ENCODE measurements around the gene DGKI. TPM values are rescaled to one million over a fixed set of nuclear protein-coding genes. Genes with fewer than 3 reads are reported as not detected.
"Not testable (repeated sequence)": the region's sequence is repeated elsewhere in the genome, so short reads cannot be mapped to it uniquely, and the experiment has no call there.

DGKI gene
- total RNA-seq, 1 experiment from 2014 or later: 0.15 TPM

DNA sequence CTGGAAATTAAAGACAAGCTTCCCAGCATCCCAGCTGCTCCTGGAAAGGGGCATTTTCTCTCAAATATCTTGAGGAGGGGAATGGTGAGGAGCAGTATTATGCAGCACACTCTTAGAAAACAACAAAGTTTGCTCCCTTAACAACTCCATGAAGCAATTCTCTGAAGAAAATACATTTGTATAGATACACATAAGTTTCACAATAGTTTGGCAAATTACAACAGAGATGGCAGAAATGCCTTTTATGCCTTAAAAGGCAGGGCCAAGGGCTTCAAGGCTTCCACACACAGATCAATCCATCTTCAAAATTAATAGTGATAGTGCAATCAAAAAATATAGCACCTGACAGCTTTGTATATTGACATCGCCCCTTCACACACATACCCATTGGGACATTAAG is 12.2 kb downstream of the DGKI start:
- Histone ChIP-seq H3K4me2 (ENCODE audit: low read length) (no peak overlapping the region), H3K36me3 (ENCODE audit: control insufficient read depth in 1 of 2, insufficient read depth in 2 of 2, low read length in 2 of 2) (no peaks in the 10 kb centered on the region), H3K9ac (ENCODE audit: low read length) (no peak overlapping the region), H3K27ac (ENCODE audit: low read depth, low read length) (no peak overlapping the region), H3K27me3 (ENCODE audit: insufficient read depth, low read length) (no peaks in the 10 kb centered on the region), H3K4me3 (replicated peaks in 1 of 2; ENCODE audit: low read depth in 1 of 2, low read length in 2 of 2) (no peak overlapping the region), H3K9me3 (ENCODE audit: control insufficient read depth in 1 of 2, insufficient read depth in 1 of 2, low read depth in 1 of 2, low read length in 2 of 2) (no peaks in the 10 kb centered on the region), H3K9me2 (ENCODE audit: insufficient read depth) (no peaks in the 10 kb centered on the region), H2AFZ (ENCODE audit: low read depth, low read length, poor library complexity, severe bottlenecking) (no peak overlapping the region), H3K4me1 (ENCODE audit: control insufficient read depth in 1 of 2, insufficient read depth in 2 of 2, low read length in 2 of 2) (no peaks in the 10 kb centered on the region), H4K20me1 (ENCODE audit: insufficient read depth) (no peaks in the 10 kb centered on the region), H3K79me2 (ENCODE audit: insufficient read depth, low read length) (no peaks in the 10 kb centered on the region)
- TF ChIP-seq TCF7L2 (IDR thresholded peaks at IDR 0.05; ENCODE audit: borderline replicate concordance, extremely low read depth, insufficient read depth, insufficient read length) (no peak), EGR1 (IDR thresholded peaks at IDR 0.05; ENCODE audit: low read depth) (no peak), POLR2A (IDR thresholded peaks at IDR 0.05; ENCODE audit: borderline replicate concordance, extremely low read depth, insufficient read depth, insufficient read length) (no peak), ZFX (IDR thresholded peaks at IDR 0.05) (no peak), SRF (IDR thresholded peaks at IDR 0.05; ENCODE audit: low read depth) (no peak), EZH2 (IDR thresholded peaks at IDR 0.05) (no peak), POLR2AphosphoS5 (IDR thresholded peaks at IDR 0.05; ENCODE audit: low read depth, low read length) (no peak), SIN3A (IDR thresholded peaks at IDR 0.05; ENCODE audit: low read depth) (no peak), REST (IDR thresholded peaks at IDR 0.05; ENCODE audit: low read depth) (no peak)
- ChIA-PET POLR2A (no interaction called here), CTCF (no interaction called here), RAD21 (ENCODE audit: low non-redundant PET in 1 of 2, low total read pairs in 2 of 2, uncharacterized antibody in 2 of 2, unreplicated experiment in 2 of 2) (no interaction called here)
- ATAC-seq (no peak), DNase-seq (ENCODE audit: low read depth, low spot score) (no peak)
- no TSS peak for BruUV-seq (replicated peaks)
- intact Hi-C loops (cut with micrococcal nuclease): no loop called here

GRCh38 chr7:137832990-137833389 is 13.8 kb downstream of the DGKI start:
- H3K9me2 ChIP-seq (ENCODE audit: insufficient read depth); H3K9me3 ChIP-seq (ENCODE audit: control insufficient read depth in 1 of 2, insufficient read depth in 1 of 2, low read depth in 1 of 2, low read length in 2 of 2); H3K79me2 ChIP-seq (ENCODE audit: insufficient read depth, low read length); DNase-seq (ENCODE audit: low read depth, low spot score); RAD21 ChIA-PET (ENCODE audit: low non-redundant PET in 1 of 2, low total read pairs in 2 of 2, uncharacterized antibody in 2 of 2, unreplicated experiment in 2 of 2); H3K27ac ChIP-seq (ENCODE audit: low read depth, low read length); ATAC-seq; H3K9ac ChIP-seq (ENCODE audit: low read length); H3K4me1 ChIP-seq (ENCODE audit: control insufficient read depth in 1 of 2, insufficient read depth in 2 of 2, low read length in 2 of 2); BruUV-seq (replicated peaks); POLR2A ChIA-PET; H3K4me3 ChIP-seq (replicated peaks in 1 of 2; ENCODE audit: low read depth in 1 of 2, low read length in 2 of 2); intact Hi-C loops (cut with micrococcal nuclease); CTCF ChIA-PET; H2AFZ ChIP-seq (ENCODE audit: low read depth, low read length, poor library complexity, severe bottlenecking); H3K36me3 ChIP-seq (ENCODE audit: control insufficient read depth in 1 of 2, insufficient read depth in 2 of 2, low read length in 2 of 2); H3K4me2 ChIP-seq (ENCODE audit: low read length); H4K20me1 ChIP-seq (ENCODE audit: insufficient read depth): not testable (repeated sequence)
- peaks cover 11% of the 10 kb centered on the region; the same call in 1 of the 2 replicates for H3K27me3 ChIP-seq (ENCODE audit: insufficient read depth, low read length)

Data from HCT116 (cell line).